IMR-90 (cell line): ENCODE results near the gene CSK.

Experiments
- BHLHE40 ChIP-seq: fragments of 150-350 bp; IDR thresholded peaks from 2 replicates; pipeline ENCODE4 v1.6.1; 2016; ENCODE audit warnings: mild to moderate bottlenecking, low read depth, low read length
- CTCF ChIP-seq: conservative IDR thresholded peaks from 2 replicates; pipeline ENCODE4 v1.5.1; 2012; ENCODE audit warnings: mild to moderate bottlenecking, low read depth, low read length, improper control_type of control experiment
- POLR2A ChIP-seq: IDR thresholded peaks from 2 replicates; pipeline ENCODE4 v1.6.1; 2012; ENCODE audit warnings: mild to moderate bottlenecking, low read depth, low read length
- USF2 ChIP-seq: fragments of 150-350 bp; IDR thresholded peaks from 2 replicates; pipeline ENCODE4 v1.6.1; 2017; ENCODE audit warnings: mild to moderate bottlenecking, antibody characterized with exemption, low read length, low read depth

DNA sequence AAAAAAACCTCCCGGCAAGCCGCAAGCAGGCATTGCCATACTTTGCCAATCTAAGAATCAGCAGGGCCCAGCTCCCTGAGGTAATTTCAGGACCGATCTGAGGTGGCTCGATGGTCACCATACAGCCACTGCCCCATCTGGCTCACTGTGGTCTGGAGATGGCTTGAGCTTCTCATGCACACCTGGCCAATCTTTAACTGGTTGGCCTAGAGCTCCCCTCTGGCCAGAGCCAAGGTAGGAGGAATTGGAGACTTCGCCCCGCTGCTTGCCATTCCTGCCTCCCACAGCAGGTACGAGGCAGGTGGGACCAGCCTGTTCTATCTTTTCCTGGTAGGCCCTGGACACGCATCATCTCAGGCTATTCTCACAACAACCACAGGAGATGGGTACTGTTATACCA, 23.1 kb upstream of the CSK start:
- TF ChIP-seq USF2, result no peak
- TF ChIP-seq CTCF, result no peak
- TF ChIP-seq POLR2A, result no peak
- TF ChIP-seq BHLHE40, result no peak
